OCI-M2 (cell line): ENCODE results near the gene OR5K1.

Experiments
- DNase-seq: peaks from one replicate; lab custom pipeline; 2025; ENCODE audit not compliant: unreplicated experiment; lab: John Stamatoyannopoulos, UW

OR5K1 gene

DNA sequence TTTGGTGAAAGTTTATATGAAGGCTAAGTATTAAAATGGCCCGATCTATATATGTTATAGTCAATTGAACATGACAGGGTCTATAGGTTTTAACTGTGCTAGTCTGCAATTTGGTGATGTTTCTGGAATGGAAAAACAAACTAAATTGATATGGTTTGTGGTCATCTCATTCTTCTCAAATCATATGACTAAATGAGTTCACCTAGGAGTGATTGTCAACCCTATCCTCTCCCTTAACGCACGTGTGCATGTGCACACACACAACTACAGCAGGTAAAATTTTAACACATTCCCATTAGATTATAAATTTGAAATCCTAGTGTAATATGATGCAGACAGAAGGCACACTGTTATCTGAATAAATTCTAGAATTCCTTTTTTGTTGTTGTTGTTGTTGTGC, 50.7 kb downstream of the OR5K1 start:
- no peak for DNase-seq

DNA sequence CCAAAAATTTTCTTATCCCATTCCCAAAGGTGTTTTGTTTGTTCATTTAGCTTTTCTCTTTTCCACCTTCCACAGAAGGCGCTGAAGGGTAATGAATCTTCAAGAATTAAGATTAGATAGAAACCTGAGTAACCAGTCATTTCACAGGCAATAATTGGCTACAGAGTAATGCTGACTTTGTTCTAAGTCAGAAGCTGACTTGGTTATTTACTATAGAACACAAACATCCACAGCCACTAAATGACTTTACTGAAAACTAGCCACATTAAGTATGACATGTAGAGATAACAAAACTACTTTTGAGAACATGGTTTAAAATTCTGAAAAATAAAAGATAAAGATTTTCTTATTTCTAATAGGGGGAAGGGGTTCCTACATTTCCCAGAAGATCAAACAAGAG, 51.9 kb downstream of the OR5K1 start:
- no peak for DNase-seq

DNA sequence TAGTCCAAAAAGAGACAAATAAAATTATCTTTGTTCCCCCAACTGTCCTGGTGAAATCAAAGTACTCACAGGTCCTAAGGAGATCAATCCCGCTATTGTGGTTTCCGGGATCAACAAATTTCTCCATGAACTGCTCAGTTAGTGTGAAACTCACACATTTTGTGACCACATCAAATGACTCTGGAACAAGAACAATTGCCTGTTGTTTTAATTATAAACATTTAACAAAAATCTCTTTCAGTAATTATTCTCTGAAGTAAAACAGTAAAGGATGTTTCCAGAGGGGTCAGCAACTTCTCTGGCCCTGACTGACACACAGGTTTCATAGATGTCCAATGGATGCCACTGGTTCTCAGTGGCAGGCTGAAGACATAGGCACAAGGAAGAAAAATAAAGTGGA, 55.8 kb downstream of the OR5K1 start:
- no peak for DNase-seq

DNA sequence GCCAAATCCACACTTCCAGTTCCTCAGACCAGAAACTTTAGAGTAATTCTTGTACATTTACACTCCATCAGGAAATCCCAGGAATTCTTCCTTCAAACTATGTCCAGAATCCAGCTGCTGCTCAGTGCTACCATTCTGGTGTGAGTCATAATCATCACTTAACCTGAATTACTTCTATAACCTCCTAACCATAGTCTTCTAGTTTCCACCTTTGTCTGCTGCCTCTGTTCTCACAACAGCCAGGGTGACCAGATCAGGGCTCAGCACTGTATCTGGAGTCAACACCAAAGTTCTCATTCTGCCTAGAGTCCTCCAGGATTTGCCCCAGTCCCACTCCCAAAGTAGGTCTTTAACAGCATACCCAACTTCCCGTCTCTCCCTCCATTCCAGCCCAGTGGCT, 56.4 kb downstream of the OR5K1 start:
- DNase-seq = no peak

DNA sequence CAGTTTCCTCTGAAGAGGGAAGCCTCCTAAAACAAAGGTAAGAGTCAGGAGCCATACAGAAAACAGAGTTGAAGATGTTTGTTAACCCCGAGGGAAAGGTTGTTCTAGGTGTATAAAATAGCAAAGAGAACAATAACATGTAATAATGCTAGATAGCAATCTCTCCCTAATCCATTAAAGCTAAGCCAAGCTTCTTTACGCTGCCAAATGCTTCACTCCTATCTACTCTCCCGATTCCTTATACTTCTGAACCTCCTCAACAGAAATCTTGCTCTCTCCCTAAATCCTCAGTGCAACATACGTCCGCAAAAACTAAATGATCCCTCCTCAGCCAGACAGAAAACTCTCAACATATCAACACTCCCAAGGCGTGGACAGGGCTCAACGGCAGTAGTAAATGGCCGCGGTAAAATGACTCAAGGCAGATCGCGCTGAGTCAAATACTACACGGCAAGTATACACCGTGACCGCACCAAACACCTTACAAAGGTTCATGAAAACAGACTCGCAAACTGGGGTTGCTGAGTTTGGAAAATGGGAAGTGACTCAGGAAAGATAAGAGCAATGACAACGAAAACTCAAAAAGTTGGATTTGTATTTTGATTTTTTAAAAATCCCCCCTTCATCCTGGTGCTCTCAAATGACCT, 59.0 kb downstream of the OR5K1 start:
- no peak for DNase-seq
